HEK293 (cell line): Measurements from ENCODE around the gene FALEC.

ENCODE experiments used
- BCL11A ChIP-seq: fragments of 450-650 bp; formaldehyde crosslinking; IDR thresholded peaks from 2 replicates; pipeline ENCODE4 v1.5.1; 2016; ENCODE audit warnings: low read depth, missing biosample characterization, missing genetic modification characterization
- ZBTB21 ChIP-seq: fragments of 450-650 bp; formaldehyde crosslinking; IDR thresholded peaks from 2 replicates; pipeline ENCODE4 v1.5.1; 2017; ENCODE audit warnings: missing biosample characterization, missing genetic modification characterization
- ZNF335 ChIP-seq: fragments of 450-650 bp; formaldehyde crosslinking; conservative IDR thresholded peaks from 2 replicates; pipeline ENCODE4 v1.5.1; 2016; ENCODE audit warnings: missing biosample characterization, missing genetic modification characterization
- ZNF423 ChIP-seq: fragments of 450-650 bp; formaldehyde crosslinking; IDR thresholded peaks from 2 replicates; pipeline ENCODE4 v1.5.1; 2016; ENCODE audit warnings: missing biosample characterization, missing genetic modification characterization
- ZNF624 ChIP-seq: fragments of 450-650 bp; formaldehyde crosslinking; IDR thresholded peaks from 2 replicates; pipeline ENCODE4 v1.5.1; 2017; ENCODE audit warnings: missing biosample characterization, missing genetic modification characterization
- TF ChIP-seq, protein P1 (sequence below): fragments of 450-650 bp; formaldehyde crosslinking; IDR thresholded peaks from 2 replicates; pipeline ENCODE4 v1.5.1; 2016; ENCODE audit warnings: missing biosample characterization, missing genetic modification characterization
- TF ChIP-seq, protein P2 (sequence below): fragments of 450-650 bp; formaldehyde crosslinking; IDR thresholded peaks from 2 replicates; pipeline ENCODE4 v1.5.1; 2016; ENCODE audit warnings: missing biosample characterization, missing genetic modification characterization
- TF ChIP-seq, protein P3 (sequence below): fragments of 450-650 bp; formaldehyde crosslinking; IDR thresholded peaks from 2 replicates; pipeline ENCODE4 v1.5.1; 2017; ENCODE audit warnings: missing biosample characterization, missing genetic modification characterization

GRCh38 chr1:150515328-150516049 is at the start of gene FALEC:
- TF ChIP-seq, protein P1, sequence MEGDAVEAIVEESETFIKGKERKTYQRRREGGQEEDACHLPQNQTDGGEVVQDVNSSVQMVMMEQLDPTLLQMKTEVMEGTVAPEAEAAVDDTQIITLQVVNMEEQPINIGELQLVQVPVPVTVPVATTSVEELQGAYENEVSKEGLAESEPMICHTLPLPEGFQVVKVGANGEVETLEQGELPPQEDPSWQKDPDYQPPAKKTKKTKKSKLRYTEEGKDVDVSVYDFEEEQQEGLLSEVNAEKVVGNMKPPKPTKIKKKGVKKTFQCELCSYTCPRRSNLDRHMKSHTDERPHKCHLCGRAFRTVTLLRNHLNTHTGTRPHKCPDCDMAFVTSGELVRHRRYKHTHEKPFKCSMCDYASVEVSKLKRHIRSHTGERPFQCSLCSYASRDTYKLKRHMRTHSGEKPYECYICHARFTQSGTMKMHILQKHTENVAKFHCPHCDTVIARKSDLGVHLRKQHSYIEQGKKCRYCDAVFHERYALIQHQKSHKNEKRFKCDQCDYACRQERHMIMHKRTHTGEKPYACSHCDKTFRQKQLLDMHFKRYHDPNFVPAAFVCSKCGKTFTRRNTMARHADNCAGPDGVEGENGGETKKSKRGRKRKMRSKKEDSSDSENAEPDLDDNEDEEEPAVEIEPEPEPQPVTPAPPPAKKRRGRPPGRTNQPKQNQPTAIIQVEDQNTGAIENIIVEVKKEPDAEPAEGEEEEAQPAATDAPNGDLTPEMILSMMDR, result no peak; the same call in 1 of the 2 replicates
- TF ChIP-seq, protein P2, sequence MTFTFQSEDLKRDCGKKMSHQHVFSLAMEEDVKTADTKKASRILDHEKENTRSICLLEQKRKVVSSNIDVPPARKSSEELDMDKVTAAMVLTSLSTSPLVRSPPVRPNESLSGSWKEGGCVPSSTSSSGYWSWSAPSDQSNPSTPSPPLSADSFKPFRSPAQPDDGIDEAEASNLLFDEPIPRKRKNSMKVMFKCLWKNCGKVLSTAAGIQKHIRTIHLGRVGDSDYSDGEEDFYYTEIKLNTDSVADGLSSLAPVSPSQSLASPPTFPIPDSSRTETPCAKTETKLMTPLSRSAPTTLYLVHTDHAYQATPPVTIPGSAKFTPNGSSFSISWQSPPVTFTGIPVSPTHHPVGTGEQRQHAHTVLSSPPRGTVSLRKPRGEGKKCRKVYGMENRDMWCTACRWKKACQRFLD (tag by site-specific recombination), result no peak
- peak; percentile 91 for TF ChIP-seq ZNF335 (tag by site-specific recombination)
- no peak for TF ChIP-seq ZNF624 (tag by site-specific recombination)
- 0 out of 2 replicates have a peak, but pooled peaks have one; percentile 68 for TF ChIP-seq BCL11A
- TF ChIP-seq ZNF423 (tag by site-specific recombination), result 0 out of 2 replicates have a peak, but pooled peaks have one; percentile 8
- TF ChIP-seq ZBTB21 (tag by site-specific recombination), result no peak; the same call in 1 of the 2 replicates
- TF ChIP-seq, protein P3, sequence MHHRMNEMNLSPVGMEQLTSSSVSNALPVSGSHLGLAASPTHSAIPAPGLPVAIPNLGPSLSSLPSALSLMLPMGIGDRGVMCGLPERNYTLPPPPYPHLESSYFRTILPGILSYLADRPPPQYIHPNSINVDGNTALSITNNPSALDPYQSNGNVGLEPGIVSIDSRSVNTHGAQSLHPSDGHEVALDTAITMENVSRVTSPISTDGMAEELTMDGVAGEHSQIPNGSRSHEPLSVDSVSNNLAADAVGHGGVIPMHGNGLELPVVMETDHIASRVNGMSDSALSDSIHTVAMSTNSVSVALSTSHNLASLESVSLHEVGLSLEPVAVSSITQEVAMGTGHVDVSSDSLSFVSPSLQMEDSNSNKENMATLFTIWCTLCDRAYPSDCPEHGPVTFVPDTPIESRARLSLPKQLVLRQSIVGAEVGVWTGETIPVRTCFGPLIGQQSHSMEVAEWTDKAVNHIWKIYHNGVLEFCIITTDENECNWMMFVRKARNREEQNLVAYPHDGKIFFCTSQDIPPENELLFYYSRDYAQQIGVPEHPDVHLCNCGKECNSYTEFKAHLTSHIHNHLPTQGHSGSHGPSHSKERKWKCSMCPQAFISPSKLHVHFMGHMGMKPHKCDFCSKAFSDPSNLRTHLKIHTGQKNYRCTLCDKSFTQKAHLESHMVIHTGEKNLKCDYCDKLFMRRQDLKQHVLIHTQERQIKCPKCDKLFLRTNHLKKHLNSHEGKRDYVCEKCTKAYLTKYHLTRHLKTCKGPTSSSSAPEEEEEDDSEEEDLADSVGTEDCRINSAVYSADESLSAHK (tag by site-specific recombination), result peak; percentile 91
